ENCODE data around the gene FOXP2. TPM values are rescaled to one million over a fixed set of nuclear protein-coding genes. Genes with fewer than 3 reads are reported as not detected.
A peak's percentile ranks its signal among the peaks of the same experiment; 100 is the strongest.

FOXP2 gene
- total and polyA plus RNA-seq, 2 of the 4 experiments (the other 2 are of a cell fraction) = 0.89 to 1.1 TPM

DNA sequence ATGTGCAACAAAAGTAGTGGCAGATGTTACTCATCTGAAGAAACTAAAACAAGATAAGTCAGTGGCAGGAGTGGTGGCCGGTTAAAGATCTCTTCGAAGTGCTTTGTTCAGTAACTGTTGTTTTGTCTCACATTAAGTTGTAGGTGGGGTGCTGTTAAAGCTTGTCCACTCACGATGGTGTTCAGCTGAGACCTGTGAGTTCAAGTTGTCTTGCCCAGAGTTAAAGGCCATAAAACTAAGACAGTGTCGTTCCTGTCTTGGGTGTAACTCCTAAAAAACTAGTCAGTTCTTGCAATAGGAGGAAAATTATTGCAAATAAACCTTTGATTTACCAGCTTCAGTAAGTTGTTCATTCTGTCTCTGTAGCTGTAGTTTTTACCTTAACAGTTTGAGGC lies 857 bp upstream of the FOXP2 start:
- peak overlapping the region; percentile 53 for H3K4me2 ChIP-seq (ENCODE audit: low read depth, low read length)
- H2BK120ac ChIP-seq (ENCODE audit: low read depth, low read length) = peak overlapping the region; percentile 91
- ChIA-PET POLR2A (ENCODE audit: unreplicated experiment) (no interaction called here), CTCF (interaction anchor here (1.4 kb wide), 1 partner anchor 13 kb away, joined by 6 read pairs; no protein-coding TSS in a partner anchor)
- no peak for DNase-seq
- peak overlapping the region; percentile 31; the same call in 1 of the 2 replicates for H4K91ac ChIP-seq (ENCODE audit: insufficient read depth, low read depth, low read length)
- dilution Hi-C loops (cut with HindIII; ENCODE audit: low sequenced_read_pairs, unreplicated experiment) (no loop called here), intact Hi-C loops (cut with micrococcal nuclease) (loop anchor here (5.0 kb wide), 2 partner anchors 326 to 386 kb away; no protein-coding TSS in a partner anchor), in situ Hi-C loops (cut with MboI; ENCODE audit: low sequenced_read_pairs) (no loop called here)
- H3K27ac ChIP-seq (ENCODE audit: insufficient read depth, low read length) = peak overlapping the region; percentile 8; the same call in 1 of the 2 replicates
- BruUV-seq (replicated peaks) = no TSS peak
- H2AK5ac ChIP-seq (ENCODE audit: low read depth, low read length) = no peak overlapping the region
- H4K8ac ChIP-seq (ENCODE audit: low read depth in 2 of 2, low read length in 2 of 2) = peak overlapping the region in 1 of 2 experiments; percentile 94; a peak in 3 of 4 replicates
- no peak overlapping the region for H2AK9ac ChIP-seq (replicated peaks; ENCODE audit: low read depth, low read length, poor library complexity)
- no peaks in the 10 kb centered on the region for H4K20me1 ChIP-seq (ENCODE audit: insufficient read depth, low read length)
- H3K79me1 ChIP-seq (ENCODE audit: low read depth in 1 of 2, low read length in 2 of 2) = no peaks in the 10 kb centered on the region
- H3K14ac ChIP-seq (replicated peaks; ENCODE audit: low read depth, low read length) = peak overlapping the region; percentile 86
- peaks cover 7% of the 10 kb centered on the region for H3K4me1 ChIP-seq (ENCODE audit: control insufficient read depth, insufficient read depth, low read length)
- H3K18ac ChIP-seq (ENCODE audit: low read depth, low read length) = peak overlapping the region; percentile 92
- TF ChIP-seq, protein P1, sequence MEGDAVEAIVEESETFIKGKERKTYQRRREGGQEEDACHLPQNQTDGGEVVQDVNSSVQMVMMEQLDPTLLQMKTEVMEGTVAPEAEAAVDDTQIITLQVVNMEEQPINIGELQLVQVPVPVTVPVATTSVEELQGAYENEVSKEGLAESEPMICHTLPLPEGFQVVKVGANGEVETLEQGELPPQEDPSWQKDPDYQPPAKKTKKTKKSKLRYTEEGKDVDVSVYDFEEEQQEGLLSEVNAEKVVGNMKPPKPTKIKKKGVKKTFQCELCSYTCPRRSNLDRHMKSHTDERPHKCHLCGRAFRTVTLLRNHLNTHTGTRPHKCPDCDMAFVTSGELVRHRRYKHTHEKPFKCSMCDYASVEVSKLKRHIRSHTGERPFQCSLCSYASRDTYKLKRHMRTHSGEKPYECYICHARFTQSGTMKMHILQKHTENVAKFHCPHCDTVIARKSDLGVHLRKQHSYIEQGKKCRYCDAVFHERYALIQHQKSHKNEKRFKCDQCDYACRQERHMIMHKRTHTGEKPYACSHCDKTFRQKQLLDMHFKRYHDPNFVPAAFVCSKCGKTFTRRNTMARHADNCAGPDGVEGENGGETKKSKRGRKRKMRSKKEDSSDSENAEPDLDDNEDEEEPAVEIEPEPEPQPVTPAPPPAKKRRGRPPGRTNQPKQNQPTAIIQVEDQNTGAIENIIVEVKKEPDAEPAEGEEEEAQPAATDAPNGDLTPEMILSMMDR (conservative IDR thresholded peaks at IDR 0.05; ENCODE audit: low read depth, low read length) = no peak
- TF ChIP-seq POLR2A (IDR thresholded peaks at IDR 0.05; ENCODE audit: low read depth, low read length) (no peak), SMC3 (IDR thresholded peaks at IDR 0.05; ENCODE audit: low read depth, low read length) (no peak), RAD21 (IDR thresholded peaks at IDR 0.05; ENCODE audit: low read length) (no peak), FOS (IDR thresholded peaks at IDR 0.05; ENCODE audit: low read depth, low read length) (no peak), MXI1 (IDR thresholded peaks at IDR 0.05; ENCODE audit: borderline replicate concordance, low read depth, low read length) (no peak), RFX5 (IDR thresholded peaks at IDR 0.05; ENCODE audit: low read depth, low read length) (no peak), MAZ (IDR thresholded peaks at IDR 0.05; ENCODE audit: borderline replicate concordance, low read depth, low read length) (no peak), RCOR1 (IDR thresholded peaks at IDR 0.05; ENCODE audit: insufficient replicate concordance, low read length) (no peak), CHD1 (IDR thresholded peaks at IDR 0.05; ENCODE audit: low read depth, low read length) (no peak), MAFK (IDR thresholded peaks at IDR 0.05; ENCODE audit: low read depth, low read length) (no peak), CEBPB (IDR thresholded peaks at IDR 0.05; ENCODE audit: low read depth, low read length) (no peak), BHLHE40 (IDR thresholded peaks at IDR 0.05; ENCODE audit: low read depth, low read length) (no peak), NFE2L2 (IDR thresholded peaks at IDR 0.05; ENCODE audit: low read depth, low read length) (no peak)
- TF ChIP-seq, protein P2, sequence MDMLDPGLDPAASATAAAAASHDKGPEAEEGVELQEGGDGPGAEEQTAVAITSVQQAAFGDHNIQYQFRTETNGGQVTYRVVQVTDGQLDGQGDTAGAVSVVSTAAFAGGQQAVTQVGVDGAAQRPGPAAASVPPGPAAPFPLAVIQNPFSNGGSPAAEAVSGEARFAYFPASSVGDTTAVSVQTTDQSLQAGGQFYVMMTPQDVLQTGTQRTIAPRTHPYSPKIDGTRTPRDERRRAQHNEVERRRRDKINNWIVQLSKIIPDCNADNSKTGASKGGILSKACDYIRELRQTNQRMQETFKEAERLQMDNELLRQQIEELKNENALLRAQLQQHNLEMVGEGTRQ (IDR thresholded peaks at IDR 0.05; ENCODE audit: low read depth, low read length) = no peak
- TF ChIP-seq, protein P3, sequence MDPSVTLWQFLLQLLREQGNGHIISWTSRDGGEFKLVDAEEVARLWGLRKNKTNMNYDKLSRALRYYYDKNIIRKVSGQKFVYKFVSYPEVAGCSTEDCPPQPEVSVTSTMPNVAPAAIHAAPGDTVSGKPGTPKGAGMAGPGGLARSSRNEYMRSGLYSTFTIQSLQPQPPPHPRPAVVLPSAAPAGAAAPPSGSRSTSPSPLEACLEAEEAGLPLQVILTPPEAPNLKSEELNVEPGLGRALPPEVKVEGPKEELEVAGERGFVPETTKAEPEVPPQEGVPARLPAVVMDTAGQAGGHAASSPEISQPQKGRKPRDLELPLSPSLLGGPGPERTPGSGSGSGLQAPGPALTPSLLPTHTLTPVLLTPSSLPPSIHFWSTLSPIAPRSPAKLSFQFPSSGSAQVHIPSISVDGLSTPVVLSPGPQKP (IDR thresholded peaks at IDR 0.05; ENCODE audit: borderline replicate concordance, low read depth, low read length) = no peak
- no peaks in the 10 kb centered on the region for H3K36me3 ChIP-seq (ENCODE audit: control insufficient read depth, insufficient read depth, low read length)
- no peak overlapping the region for H3K9ac ChIP-seq (ENCODE audit: low read depth, low read length)
- no peak overlapping the region for H3K56ac ChIP-seq (ENCODE audit: extremely low read depth, insufficient read depth, low read length)
- ATAC-seq (ENCODE audit: low read depth) = peak; percentile 15; the same call in 1 of the 2 replicates
- H2BK15ac ChIP-seq (ENCODE audit: low read depth, low read length) = peak overlapping the region; percentile 81; the same call in 1 of the 3 replicates
- H2BK5ac ChIP-seq (ENCODE audit: low read depth, low read length, poor library complexity, severe bottlenecking) = peak overlapping the region; percentile 23
- WGBS, 2 experiments (ENCODE audit: extremely low coverage in 2 of 2, insufficient read length in 1 of 2) = 21% methylated on average over 2 of the region's 4 CpGs; no CpG with 5 or more reads in 1 of the 2 experiments
- peaks cover 3% of the 10 kb centered on the region; the same call in 1 of the 2 replicates for H3K9me1 ChIP-seq (ENCODE audit: insufficient read depth, low read length)
- H4K5ac ChIP-seq (ENCODE audit: low read depth, low read length) = peak overlapping the region; percentile 57
- peak overlapping the region; percentile 65 for H3K4ac ChIP-seq (ENCODE audit: low read depth, low read length)
- H3K27me3 ChIP-seq (ENCODE audit: control insufficient read depth, insufficient read depth, low read length) = no peaks in the 10 kb centered on the region
- H2BK20ac ChIP-seq (ENCODE audit: low read depth, low read length) = peak overlapping the region; percentile 96
- no peaks in the 10 kb centered on the region for H3K9me3 ChIP-seq (ENCODE audit: control insufficient read depth, insufficient read depth, low read length)
- H3K4me3 ChIP-seq (ENCODE audit: insufficient read depth, low read depth, low read length) = no peak overlapping the region
- peak overlapping the region; percentile 89 for H2AFZ ChIP-seq (replicated peaks; ENCODE audit: low read length, poor library complexity)
- H3K23ac ChIP-seq (ENCODE audit: low read depth, low read length) = peak overlapping the region; percentile 72

Measured in IMR-90 (cell line).